ENCODE measurements around the gene PALLD.
"Not testable (repeated sequence)": the region's sequence is repeated elsewhere in the genome, so short reads cannot be mapped to it uniquely, and the experiment has no call there.

The PALLD gene

GRCh38 chr4:168908093-168908492, 411.2 kb downstream of the PALLD start:
- DNase-seq (ENCODE audit: low read depth): peak; percentile 11

DNA sequence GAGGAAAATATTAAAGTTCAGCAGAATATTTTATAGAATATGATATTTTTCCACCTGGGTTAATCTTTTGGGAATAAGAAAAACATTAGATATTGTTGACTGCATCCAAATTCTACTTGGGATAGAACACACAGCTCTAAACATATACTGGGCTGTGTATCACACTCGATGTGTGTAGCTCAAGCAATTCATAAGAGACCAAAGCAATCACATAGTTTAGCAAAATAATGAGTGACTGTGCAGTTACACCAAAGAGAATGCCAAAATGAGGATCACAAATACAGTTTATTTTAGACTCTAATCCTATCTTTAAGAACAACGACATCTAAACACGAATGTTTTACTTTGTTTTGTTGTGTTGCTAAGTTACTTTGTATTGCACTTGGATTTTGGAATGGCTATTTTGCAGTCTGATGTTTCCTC, 412.0 kb downstream of the PALLD start:
- DNase-seq (ENCODE audit: low read depth): peak; percentile 17

- DNase-seq (ENCODE audit: low read depth): no peak
Observed at GRCh38 chr4:168914095-168914494, 417.2 kb downstream of the PALLD start.

DNA sequence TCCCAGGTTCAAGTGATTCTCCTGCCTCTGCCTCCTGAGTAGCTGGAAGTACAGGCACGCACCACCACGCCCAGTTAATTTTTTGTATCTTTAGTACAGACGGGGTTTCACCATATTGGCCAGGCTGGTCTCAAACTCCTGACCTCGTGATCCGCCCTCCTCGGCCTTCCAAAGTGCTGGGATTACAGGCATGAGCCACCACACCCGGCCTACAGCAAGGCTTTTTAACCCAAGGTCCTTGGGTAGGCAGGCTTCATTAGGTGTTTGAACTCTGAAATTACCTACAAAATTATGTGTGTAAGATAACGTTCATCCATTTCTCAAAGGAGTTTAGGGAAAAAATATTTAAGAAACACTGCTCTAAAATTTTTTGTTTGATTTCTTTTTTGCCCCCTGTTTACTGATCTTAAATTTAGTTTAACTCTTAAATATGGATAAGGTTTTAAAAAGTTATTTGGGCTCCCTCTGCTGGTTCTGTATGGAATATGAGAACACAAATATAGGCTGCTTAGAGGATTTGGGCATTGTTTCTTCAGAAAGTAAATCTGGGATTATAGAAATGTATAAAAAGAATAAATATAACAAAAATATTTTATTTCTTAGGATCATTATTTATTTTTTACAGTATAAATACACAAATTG, 420.4 kb downstream of the PALLD start:
- DNase-seq (ENCODE audit: low read depth): peak; percentile 48

DNA sequence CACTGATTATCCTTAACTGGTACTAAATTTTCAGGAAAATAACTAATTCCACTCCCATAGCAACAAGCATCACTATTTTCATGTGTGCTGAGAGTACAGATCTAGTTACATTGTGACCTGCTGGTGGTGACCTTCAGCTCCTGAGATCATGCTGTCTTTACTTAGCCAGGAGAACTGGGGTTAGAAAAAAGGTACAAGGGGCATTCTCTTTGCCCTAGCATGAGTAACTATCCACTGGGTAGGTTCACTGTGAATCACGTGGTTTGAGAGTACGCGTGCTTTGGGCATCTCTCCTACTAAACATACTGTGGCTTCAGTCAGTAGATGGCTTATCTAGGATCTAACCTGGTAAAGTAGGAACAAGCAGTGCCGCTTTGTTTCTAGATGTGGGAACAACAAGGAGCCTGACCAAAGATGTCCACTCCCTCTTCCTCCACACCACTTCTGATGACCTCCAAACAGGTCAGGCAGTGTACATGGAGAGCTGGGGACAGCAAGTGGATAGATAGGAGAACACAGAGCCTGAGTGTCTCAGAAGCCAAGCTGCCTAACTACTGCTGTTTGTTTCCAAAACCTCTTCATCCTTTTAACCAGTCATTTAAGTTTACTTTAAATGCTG, 423.0 kb downstream of the PALLD start:
- no peak for DNase-seq (ENCODE audit: low read depth)

GRCh38 chr4:168920441-168921065, 423.7 kb downstream of the PALLD start:
- DNase-seq (ENCODE audit: low read depth): no peak

DNA sequence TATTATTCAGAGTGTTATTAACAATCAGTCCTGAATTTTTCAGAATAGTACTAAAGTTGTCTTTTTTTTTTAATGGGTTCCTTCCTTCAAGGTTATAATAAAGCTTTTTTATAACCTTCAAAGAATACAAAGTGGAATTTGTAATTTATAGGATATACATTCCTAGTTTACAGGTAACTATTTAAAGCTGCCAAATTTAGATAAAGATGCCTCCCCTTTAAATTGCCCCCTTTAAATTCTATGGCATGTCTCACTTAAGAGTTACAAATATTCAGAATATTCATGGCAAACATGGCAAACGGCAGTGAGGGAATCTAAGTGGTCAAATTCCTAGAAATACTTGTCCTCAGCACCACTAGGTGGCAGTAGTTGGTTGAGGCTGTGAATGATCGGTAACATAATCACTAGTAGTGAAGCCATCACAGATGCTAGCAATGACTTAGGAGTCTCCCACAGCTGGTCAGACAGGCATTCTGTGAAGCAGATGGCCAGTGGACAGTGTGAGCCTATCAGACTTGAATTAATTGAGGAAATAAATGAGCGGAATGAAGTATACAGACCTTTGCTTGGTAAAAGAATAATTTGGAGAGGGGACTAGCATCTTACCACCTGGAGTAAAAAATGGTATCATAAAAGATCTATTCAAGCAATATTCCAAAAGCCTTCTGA, 426.8 kb downstream of the PALLD start:
- DNase-seq (ENCODE audit: low read depth): peak; percentile 55

DNA sequence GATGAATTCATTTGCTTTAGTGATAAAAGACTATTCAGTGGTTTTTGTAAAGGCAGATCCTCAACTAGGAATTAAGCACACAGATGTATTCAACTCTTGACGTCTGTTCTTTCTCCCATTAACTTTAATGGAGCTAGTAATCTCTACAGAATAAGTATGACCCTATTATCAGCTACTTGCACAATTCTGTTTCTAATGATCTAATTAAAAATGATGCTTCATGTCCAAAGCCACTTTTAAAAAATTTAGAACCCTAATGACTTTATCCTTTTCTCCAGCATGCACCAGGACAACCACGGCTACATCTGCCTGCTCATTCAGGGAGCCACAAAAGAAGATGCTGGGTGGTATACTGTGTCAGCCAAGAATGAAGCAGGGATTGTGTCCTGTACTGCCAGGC, 427.8 kb downstream of the PALLD start:
- no peak for DNase-seq (ENCODE audit: low read depth)

GRCh38 chr4:168925789-168926490, 429.1 kb downstream of the PALLD start:
- DNase-seq (ENCODE audit: low read depth): no peak

GRCh38 chr4:168928346-168928745, 431.5 kb downstream of the PALLD start:
- no peak for DNase-seq (ENCODE audit: low read depth)

- DNase-seq (ENCODE audit: low read depth): no peak
Observed at GRCh38 chr4:168928875-168929274, 432.0 kb downstream of the PALLD start.

- no peak for DNase-seq (ENCODE audit: low read depth)
Observed at GRCh38 chr4:168930413-168931196, 433.8 kb downstream of the PALLD start.

DNA sequence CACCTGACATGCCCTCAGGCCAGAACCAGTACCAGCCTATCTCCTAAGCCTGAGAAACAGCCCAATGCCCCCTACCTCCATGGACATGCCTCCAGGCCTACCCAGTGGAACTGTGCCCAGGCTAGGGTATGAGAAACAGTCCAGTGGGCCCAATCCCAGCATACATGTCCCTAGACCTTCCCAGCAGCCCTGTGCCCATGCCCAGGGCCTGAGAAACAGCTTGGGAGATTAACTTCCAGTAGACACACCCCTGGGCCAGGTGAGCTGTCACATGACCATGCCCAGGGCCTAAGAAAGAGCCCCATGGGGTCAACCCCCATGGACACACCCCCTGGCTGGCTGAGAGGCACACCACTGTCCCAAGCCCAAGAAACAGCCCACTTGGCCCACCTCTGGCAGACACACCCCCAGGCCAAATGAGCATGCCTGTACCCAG, 434.4 kb downstream of the PALLD start:
- no peak for DNase-seq (ENCODE audit: low read depth)

- DNase-seq (ENCODE audit: low read depth): no peak
Observed at GRCh38 chr4:168932138-168932537, 435.3 kb downstream of the PALLD start.

- no peak for DNase-seq (ENCODE audit: low read depth)
Observed at GRCh38 chr4:168933423-168933822, 436.6 kb downstream of the PALLD start.

DNA sequence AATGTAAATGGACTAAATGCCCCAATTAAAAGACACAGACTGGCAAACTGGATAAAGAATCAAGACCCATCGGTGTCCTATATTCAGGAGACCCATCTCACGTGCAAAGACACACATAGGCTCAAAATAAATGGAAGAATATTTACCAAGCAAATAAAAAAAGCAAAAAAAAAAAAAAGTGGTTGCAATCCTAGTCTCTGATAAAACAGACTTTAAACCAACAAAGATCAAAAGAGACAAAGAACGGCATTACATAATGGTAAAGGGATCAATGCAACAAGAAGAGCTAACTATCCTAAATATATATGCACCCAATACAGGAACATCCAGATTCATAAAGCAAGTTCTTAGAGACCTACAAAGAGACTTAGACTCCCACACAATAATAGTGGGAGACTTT, 440.6 kb downstream of the PALLD start:
- DNase-seq (ENCODE audit: low read depth): not testable (repeated sequence)

DNA sequence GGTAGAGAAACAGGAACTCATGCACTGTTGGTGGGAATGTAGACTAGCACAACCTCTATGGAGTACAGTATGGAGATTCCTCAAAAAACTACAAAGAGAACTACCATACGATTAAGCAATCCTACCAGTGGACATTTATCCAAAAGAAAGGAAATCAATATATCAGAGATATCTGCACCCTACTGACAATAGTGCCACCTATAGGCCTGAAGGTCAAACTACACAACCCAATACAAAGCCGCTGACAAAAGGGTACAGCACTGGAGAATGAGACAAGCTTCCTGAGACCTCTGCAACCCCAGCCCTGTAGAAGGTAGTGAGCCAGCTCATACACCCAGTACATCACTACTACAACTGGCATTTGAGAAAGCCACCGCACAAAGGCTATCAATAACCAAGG, 446.1 kb downstream of the PALLD start:
- DNase-seq (ENCODE audit: low read depth): no peak

DNA sequence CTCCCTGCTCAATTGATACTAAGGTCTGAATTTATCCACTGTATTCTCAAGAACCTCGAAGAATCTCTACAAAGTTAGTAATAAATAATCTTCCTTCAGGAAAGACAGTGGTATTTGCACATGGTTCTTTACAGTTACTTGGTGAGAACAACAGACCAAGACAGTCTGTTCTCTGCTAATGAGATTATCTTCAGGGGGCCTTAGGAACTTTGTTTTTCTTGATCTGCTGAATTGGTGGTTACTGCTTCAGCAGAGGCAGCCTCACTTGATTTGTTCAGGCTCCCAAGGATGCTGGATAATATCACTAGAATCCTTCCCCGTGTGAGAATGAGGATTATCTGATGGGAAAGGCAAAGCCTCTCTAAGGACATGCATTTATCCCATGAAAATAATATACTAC, 448.4 kb downstream of the PALLD start:
- no peak for DNase-seq (ENCODE audit: low read depth)

DNA sequence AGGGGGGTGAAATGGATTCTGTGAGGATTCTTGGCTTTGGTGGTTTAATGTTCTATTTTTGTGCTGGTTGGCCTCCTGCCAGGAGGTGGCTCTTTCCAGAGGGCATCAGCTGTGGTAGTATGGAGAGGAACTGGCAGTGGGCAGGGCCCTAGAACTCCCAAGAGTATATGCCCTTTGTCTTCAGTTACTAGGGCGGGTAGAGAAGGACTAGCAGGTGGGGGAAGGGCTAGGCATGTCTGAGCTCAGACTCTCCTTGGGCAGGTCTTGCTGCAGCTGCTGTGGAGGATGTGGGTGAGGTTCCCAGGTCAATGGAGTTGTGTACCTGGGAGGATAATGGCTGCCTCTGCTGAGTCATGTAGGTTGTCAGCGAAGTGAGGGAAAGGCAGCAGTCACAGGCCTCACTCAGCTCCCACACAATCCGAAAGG, 456.0 kb downstream of the PALLD start:
- not testable (repeated sequence) for DNase-seq (ENCODE audit: low read depth)

DNA sequence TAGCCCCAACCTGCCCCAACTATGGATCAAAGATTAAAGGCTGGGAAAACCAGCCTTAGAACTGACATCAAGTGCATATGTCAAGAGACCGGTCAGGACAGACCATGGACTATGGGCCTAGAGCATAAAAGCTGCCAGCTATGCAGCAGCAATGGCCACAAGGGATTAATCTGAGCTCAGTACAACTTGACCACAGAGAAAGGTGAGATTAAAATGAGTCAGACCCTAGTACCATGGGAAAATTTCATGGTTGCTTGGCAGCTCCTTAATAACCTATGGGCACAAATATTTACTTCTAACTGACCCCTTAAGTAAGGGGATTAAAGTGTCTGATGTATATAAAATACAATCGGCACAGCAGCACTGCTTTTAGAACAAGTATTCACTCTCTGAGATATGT, 458.8 kb downstream of the PALLD start:
- no peak for DNase-seq (ENCODE audit: low read depth)

DNA sequence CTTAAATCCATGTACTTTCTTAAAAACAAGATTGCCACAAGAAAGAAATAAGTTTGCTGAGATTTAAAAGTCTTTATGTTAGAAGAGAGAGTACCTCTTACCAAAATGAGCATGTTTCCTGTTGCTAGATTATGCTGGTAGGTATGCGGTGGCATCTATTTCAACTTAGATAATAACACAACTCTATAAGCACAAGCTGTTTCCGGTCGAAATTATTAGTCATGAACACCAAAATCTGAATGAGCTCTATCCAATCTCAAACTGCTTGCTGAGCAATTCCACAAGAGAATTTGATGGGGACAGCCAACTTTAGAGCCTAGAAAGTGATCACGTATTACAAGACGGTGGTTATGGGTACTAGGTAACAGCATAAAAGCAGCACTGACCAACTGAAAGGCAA, 463.9 kb downstream of the PALLD start:
- no peak for DNase-seq (ENCODE audit: low read depth)

- DNase-seq (ENCODE audit: low read depth): no peak
Observed at GRCh38 chr4:168972596-168972995, 475.7 kb downstream of the PALLD start.
